ENCODE data around the gene NLRP3.

NLRP3 gene

DNA sequence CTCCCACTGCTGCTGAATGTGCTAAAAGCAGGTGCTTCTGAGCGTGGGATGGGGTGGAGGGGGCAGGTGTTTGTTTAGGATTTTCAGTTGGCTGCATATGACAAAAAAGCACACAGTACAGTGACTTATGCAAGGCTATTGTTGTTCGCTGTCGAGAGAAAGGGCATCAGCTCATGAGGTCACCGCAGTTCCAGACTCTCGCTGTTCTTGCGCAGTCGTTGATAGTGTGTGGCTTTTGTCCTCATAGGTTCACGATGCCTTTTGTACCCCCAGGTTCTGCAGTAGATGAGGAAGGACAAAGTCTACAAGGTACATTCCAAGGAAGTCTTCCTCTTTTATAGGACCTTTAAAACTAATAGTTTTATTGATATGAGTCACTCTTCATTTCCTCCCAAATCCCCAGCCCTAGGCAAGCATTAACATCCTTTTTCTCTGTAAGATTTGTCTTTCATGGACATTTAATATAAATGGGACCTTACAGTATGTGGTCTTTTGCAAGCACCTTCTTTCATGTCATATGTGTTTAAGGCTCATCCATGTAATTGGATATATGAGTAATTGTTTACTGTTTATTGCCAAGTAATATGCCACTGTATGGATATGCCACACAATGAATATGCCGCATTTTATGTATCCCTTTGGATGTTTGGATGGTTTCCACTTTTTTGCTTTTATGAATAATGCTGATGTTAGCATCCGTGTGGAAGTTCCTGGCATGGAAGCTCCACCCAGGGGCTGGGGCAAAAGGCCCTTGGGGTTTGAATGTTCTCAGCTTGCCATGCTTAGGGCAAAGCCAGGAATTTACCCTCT lies 14.5 kb upstream of the NLRP3 start:
- no peak overlapping the region for H3K4me3 ChIP-seq (ENCODE audit: low read depth, low read length)
- H3K36me3 ChIP-seq (ENCODE audit: control insufficient read depth in 2 of 2, insufficient read depth in 1 of 2, low read length in 2 of 2), result no peaks in the 10 kb centered on the region
- H3K9me3 ChIP-seq (ENCODE audit: control insufficient read depth, insufficient read depth, low read depth, low read length), result no peaks in the 10 kb centered on the region
- POLR2A ChIA-PET, result no interaction called here
- CTCF ChIA-PET, result no interaction called here
- H3K27ac ChIP-seq (ENCODE audit: extremely low read depth, low read depth, low read length), result no peak overlapping the region
- H3K4me1 ChIP-seq (ENCODE audit: control insufficient read depth, insufficient read depth, low read length), result no peaks in the 10 kb centered on the region
- TF ChIP-seq EGR2 (tag by site-specific recombination; IDR thresholded peaks at IDR 0.05; ENCODE audit: low read depth), result 0 out of 2 replicates have a peak, but pooled peaks have one; percentile 13
- no peak for TF ChIP-seq ZNF16 (tag by site-specific recombination; IDR thresholded peaks at IDR 0.05; ENCODE audit: low read depth)

- no peaks in the 10 kb centered on the region for H3K4me1 ChIP-seq (ENCODE audit: control insufficient read depth, insufficient read depth, low read length)
- H3K27ac ChIP-seq (ENCODE audit: extremely low read depth, low read depth, low read length), result no peak overlapping the region
- no peak for TF ChIP-seq ZNF341 (tag by site-specific recombination; IDR thresholded peaks at IDR 0.05; ENCODE audit: low read depth)
- no peak for TF ChIP-seq ZXDB (tag by site-specific recombination; IDR thresholded peaks at IDR 0.05)
- TF ChIP-seq SP2 (tag by site-specific recombination; IDR thresholded peaks at IDR 0.05), result no peak
- CTCF ChIA-PET, result no interaction called here
- H3K9me3 ChIP-seq (ENCODE audit: control insufficient read depth, insufficient read depth, low read depth, low read length), result no peaks in the 10 kb centered on the region
- no peak overlapping the region for H3K4me3 ChIP-seq (ENCODE audit: low read depth, low read length)
- H3K36me3 ChIP-seq (ENCODE audit: control insufficient read depth in 2 of 2, insufficient read depth in 1 of 2, low read length in 2 of 2), result no peaks in the 10 kb centered on the region
- POLR2A ChIA-PET, result no interaction called here
Observed at GRCh38 chr1:247402120-247402675, 13.8 kb upstream of the NLRP3 start.

- no peak overlapping the region for H3K27ac ChIP-seq (ENCODE audit: extremely low read depth, low read depth, low read length)
- ChIA-PET POLR2A (no interaction called here), CTCF (no interaction called here)
- TF ChIP-seq ZFP3 (tag by site-specific recombination; IDR thresholded peaks at IDR 0.05; ENCODE audit: low read depth), result no peak
- no peak for TF ChIP-seq ZNF155 (tag by site-specific recombination; IDR thresholded peaks at IDR 0.05)
- TF ChIP-seq ZNF600 (tag by site-specific recombination; IDR thresholded peaks at IDR 0.05), result no peak
- no peaks in the 10 kb centered on the region for H3K4me1 ChIP-seq (ENCODE audit: control insufficient read depth, insufficient read depth, low read length)
- no peaks in the 10 kb centered on the region for H3K9me3 ChIP-seq (ENCODE audit: control insufficient read depth, insufficient read depth, low read depth, low read length)
- no peaks in the 10 kb centered on the region for H3K36me3 ChIP-seq (ENCODE audit: control insufficient read depth in 2 of 2, insufficient read depth in 1 of 2, low read length in 2 of 2)
- no peak overlapping the region for H3K4me3 ChIP-seq (ENCODE audit: low read depth, low read length)
Observed at GRCh38 chr1:247406014-247406656, 9.8 kb upstream of the NLRP3 start.

DNA sequence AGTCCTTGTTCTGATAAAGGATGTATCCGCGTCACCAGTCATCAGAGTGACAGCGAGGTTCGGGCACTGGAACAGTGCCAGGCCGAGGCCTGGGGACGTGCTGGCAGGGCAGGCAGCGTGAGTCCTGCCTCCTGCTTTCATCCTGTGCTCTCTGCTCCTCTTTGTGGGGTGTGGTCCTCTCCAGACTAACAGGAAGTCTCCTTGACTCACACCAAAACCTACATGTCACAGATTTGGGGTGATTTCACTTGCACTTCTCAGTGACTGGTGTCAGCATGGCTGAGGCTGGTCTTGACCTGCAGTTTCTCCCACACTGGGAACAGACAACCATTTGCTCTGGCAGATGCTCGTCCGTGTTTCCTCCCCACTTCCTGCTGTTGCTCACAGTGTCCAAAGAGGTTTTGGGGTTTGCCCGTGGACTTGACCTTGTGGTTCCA lies 8.8 kb upstream of the NLRP3 start:
- Histone ChIP-seq H3K9me3 (ENCODE audit: control insufficient read depth, insufficient read depth, low read depth, low read length) (no peaks in the 10 kb centered on the region), H3K36me3 (ENCODE audit: control insufficient read depth in 2 of 2, insufficient read depth in 1 of 2, low read length in 2 of 2) (no peaks in the 10 kb centered on the region), H3K4me1 (ENCODE audit: control insufficient read depth, insufficient read depth, low read length) (no peaks in the 10 kb centered on the region), H3K4me3 (ENCODE audit: low read depth, low read length) (no peak overlapping the region), H3K27ac (ENCODE audit: extremely low read depth, low read depth, low read length) (no peak overlapping the region)
- ChIA-PET CTCF (no interaction called here), POLR2A (no interaction called here)
- TF ChIP-seq KLF7 (tag by site-specific recombination; IDR thresholded peaks at IDR 0.05; ENCODE audit: borderline replicate concordance), result no peak

- ChIA-PET CTCF (no interaction called here), POLR2A (no interaction called here)
- no peaks in the 10 kb centered on the region for H3K4me1 ChIP-seq (ENCODE audit: control insufficient read depth, insufficient read depth, low read length)
- no peaks in the 10 kb centered on the region for H3K36me3 ChIP-seq (ENCODE audit: control insufficient read depth in 2 of 2, insufficient read depth in 1 of 2, low read length in 2 of 2)
- H3K27ac ChIP-seq (ENCODE audit: extremely low read depth, low read depth, low read length), result no peak overlapping the region
- H3K4me3 ChIP-seq (ENCODE audit: low read depth, low read length), result no peak overlapping the region
- H3K9me3 ChIP-seq (ENCODE audit: control insufficient read depth, insufficient read depth, low read depth, low read length), result no peaks in the 10 kb centered on the region
- no peak for TF ChIP-seq YY2 (tag by site-specific recombination; IDR thresholded peaks at IDR 0.05)
- TF ChIP-seq SP3 (tag by site-specific recombination; IDR thresholded peaks at IDR 0.05), result no peak
- no peak for TF ChIP-seq ZNF785 (tag by site-specific recombination; IDR thresholded peaks at IDR 0.05)
- no peak for TF ChIP-seq EGR2 (tag by site-specific recombination; IDR thresholded peaks at IDR 0.05; ENCODE audit: low read depth)
- no peak for TF ChIP-seq ZNF157 (tag by site-specific recombination; IDR thresholded peaks at IDR 0.05)
- TF ChIP-seq GLI2 (tag by site-specific recombination; IDR thresholded peaks at IDR 0.05; ENCODE audit: borderline replicate concordance, low read depth), result no peak
- TF ChIP-seq ZNF501 (tag by site-specific recombination; IDR thresholded peaks at IDR 0.05), result no peak
- TF ChIP-seq ZNF549 (tag by site-specific recombination; IDR thresholded peaks at IDR 0.05), result no peak
- TF ChIP-seq ZFP41 (tag by site-specific recombination; IDR thresholded peaks at IDR 0.05; ENCODE audit: borderline replicate concordance), result no peak
- no peak for TF ChIP-seq IKZF3 (tag by site-specific recombination; IDR thresholded peaks at IDR 0.05)
- no peak for TF ChIP-seq ZNF16 (tag by site-specific recombination; IDR thresholded peaks at IDR 0.05; ENCODE audit: low read depth)
- TF ChIP-seq, protein P1, sequence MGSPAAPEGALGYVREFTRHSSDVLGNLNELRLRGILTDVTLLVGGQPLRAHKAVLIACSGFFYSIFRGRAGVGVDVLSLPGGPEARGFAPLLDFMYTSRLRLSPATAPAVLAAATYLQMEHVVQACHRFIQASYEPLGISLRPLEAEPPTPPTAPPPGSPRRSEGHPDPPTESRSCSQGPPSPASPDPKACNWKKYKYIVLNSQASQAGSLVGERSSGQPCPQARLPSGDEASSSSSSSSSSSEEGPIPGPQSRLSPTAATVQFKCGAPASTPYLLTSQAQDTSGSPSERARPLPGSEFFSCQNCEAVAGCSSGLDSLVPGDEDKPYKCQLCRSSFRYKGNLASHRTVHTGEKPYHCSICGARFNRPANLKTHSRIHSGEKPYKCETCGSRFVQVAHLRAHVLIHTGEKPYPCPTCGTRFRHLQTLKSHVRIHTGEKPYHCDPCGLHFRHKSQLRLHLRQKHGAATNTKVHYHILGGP (tag by site-specific recombination; IDR thresholded peaks at IDR 0.05), result no peak
- TF ChIP-seq ZNF354C (tag by site-specific recombination; IDR thresholded peaks at IDR 0.05; ENCODE audit: borderline replicate concordance, low read depth), result no peak
- no peak for TF ChIP-seq HOXA7 (CRISPR knock-in tag; IDR thresholded peaks at IDR 0.05; ENCODE audit: borderline replicate concordance)
- no peak for TF ChIP-seq ZSCAN30 (tag by site-specific recombination; IDR thresholded peaks at IDR 0.05)
- no peak for TF ChIP-seq ZNF138 (tag by site-specific recombination; IDR thresholded peaks at IDR 0.05; ENCODE audit: borderline replicate concordance)
Observed at GRCh38 chr1:247408100-247408499, 7.9 kb upstream of the NLRP3 start.

All from HEK293 (cell line).